Activated CD4-positive, CD25-positive, alpha-beta regulatory T cell treated with anti-CD3 and anti-CD28 coated beads, Interleukin-2, amount 50 U/mL, for 72 hours (primary cell): ENCODE results near the gene CDT1.

Source experiments
- DNase-seq: peaks from one replicate; pipeline ENCODE4 v3.0.0; 2021

CDT1 gene

GRCh38 chr16:88803264-88803987 lies at the start of gene CDT1:
TSS of gene CDT1 (plus strand) at chr16:88803789. CDS start at chr16:88803832, 43 bp downstream.
- peak; percentile 90 for DNase-seq

GRCh38 chr16:88754109-88754911 lies 49.3 kb upstream of the CDT1 start:
- DNase-seq: no peak

- no peak for DNase-seq
These were observed 48.5 kb upstream of the CDT1 start for GRCh38 chr16:88754912-88755744.

GRCh38 chr16:88755745-88756443 lies 47.7 kb upstream of the CDT1 start:
- DNase-seq: no peak

GRCh38 chr16:88758227-88758943 lies 45.2 kb upstream of the CDT1 start:
- DNase-seq: no peak

GRCh38 chr16:88758944-88759244 lies 44.7 kb upstream of the CDT1 start:
- no peak for DNase-seq

GRCh38 chr16:88759245-88759975 lies 44.2 kb upstream of the CDT1 start:
- no peak for DNase-seq

GRCh38 chr16:88759976-88760350 lies 43.6 kb upstream of the CDT1 start:
- no peak for DNase-seq

GRCh38 chr16:88760424-88761142 lies 43.0 kb upstream of the CDT1 start:
- DNase-seq: no peak

- DNase-seq: no peak
These were observed 42.5 kb upstream of the CDT1 start for GRCh38 chr16:88761143-88761534.

- no peak for DNase-seq
These were observed 41.8 kb upstream of the CDT1 start for GRCh38 chr16:88761830-88762229.

GRCh38 chr16:88762258-88762870 lies 41.2 kb upstream of the CDT1 start:
- DNase-seq: no peak

GRCh38 chr16:88762941-88763340 lies 40.6 kb upstream of the CDT1 start:
- no peak for DNase-seq

GRCh38 chr16:88763502-88764053 lies 40.0 kb upstream of the CDT1 start:
- DNase-seq: no peak

GRCh38 chr16:88764080-88764479 lies 39.5 kb upstream of the CDT1 start:
- DNase-seq: no peak

- DNase-seq: no peak
These were observed 38.7 kb upstream of the CDT1 start for GRCh38 chr16:88764913-88765349.

- no peak for DNase-seq
These were observed 36.6 kb upstream of the CDT1 start for GRCh38 chr16:88766975-88767374.

- no peak for DNase-seq
These were observed 36.0 kb upstream of the CDT1 start for GRCh38 chr16:88767546-88768070.

GRCh38 chr16:88768071-88768783 lies 35.4 kb upstream of the CDT1 start:
- DNase-seq: no peak
